ENCODE measurements around the gene IFNGR2.
"Not testable (repeated sequence)": the region's sequence is repeated elsewhere in the genome, so short reads cannot be mapped to it uniquely, and the experiment has no call there.

Gene IFNGR2

GRCh38 chr21:33380483-33380998, 22.7 kb upstream of the IFNGR2 start (continued):
- TF ChIP-seq ZNF26 (tag by site-specific recombination; IDR thresholded peaks at IDR 0.05) (no peak), MYNN (tag by site-specific recombination; IDR thresholded peaks at IDR 0.05; ENCODE audit: borderline replicate concordance) (no peak), SCRT1 (tag by site-specific recombination; IDR thresholded peaks at IDR 0.05; ENCODE audit: borderline replicate concordance) (no peak)

DNA sequence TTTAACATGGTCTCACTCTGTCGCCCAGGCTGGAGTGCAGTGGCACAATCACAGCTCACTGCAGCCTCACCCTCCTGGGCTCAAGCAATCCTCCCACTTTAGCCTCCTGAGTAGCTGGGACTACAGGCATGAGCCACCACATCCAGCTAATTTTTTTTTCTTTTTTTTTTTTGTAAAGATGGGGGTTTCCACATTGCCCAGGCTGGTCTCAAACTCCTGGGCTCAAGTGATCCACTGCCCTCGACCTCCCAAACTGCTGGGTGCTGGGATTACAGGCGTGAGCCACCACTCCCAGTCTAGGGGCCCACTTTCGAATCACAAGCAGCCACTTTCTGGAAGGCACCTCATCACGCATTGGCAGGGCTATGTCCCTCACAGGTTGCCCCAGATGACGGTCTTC, 21.8 kb upstream of the IFNGR2 start:
- not testable (repeated sequence) for H3K27ac ChIP-seq (ENCODE audit: extremely low read depth, low read depth, low read length); H3K4me1 ChIP-seq (ENCODE audit: control insufficient read depth, insufficient read depth, low read length); H3K4me3 ChIP-seq (ENCODE audit: low read depth, low read length); H3K36me3 ChIP-seq (ENCODE audit: control insufficient read depth in 2 of 2, insufficient read depth in 1 of 2, low read length in 2 of 2); H3K9me3 ChIP-seq (ENCODE audit: control insufficient read depth, insufficient read depth, low read depth, low read length)
- POLR2A ChIA-PET, result interaction anchor here (0.6 to 1.2 kb wide), 3 partner anchors 22 to 99 kb away, joined by 3 to 4 read pairs (median 3); partner anchors contain the start of gene TMEM50B
- 0 out of 2 replicates have a peak, but pooled peaks have one; percentile 58 for TF ChIP-seq ZNF362 (tag by site-specific recombination; IDR thresholded peaks at IDR 0.05)
- CTCF ChIA-PET, result interaction anchor here (1.0 kb wide), 1 partner anchor 182 kb away, joined by 3 read pairs; no protein-coding TSS in a partner anchor

GRCh38 chr21:33383056-33383888, 19.9 kb upstream of the IFNGR2 start:
- H3K4me3 ChIP-seq (ENCODE audit: low read depth, low read length), result no peak overlapping the region
- peak overlapping the region; percentile 29; the same call in 1 of the 2 replicates for H3K27ac ChIP-seq (ENCODE audit: extremely low read depth, low read depth, low read length)
- ChIA-PET POLR2A (interaction anchor here (0.6 to 1.1 kb wide), 2 partner anchors 58 to 71 kb away, joined by 3 read pairs; partner anchors contain the start of gene IFNAR1), CTCF (interaction anchor here (1.4 kb wide), 1 partner anchor 22 kb away, joined by 11 read pairs; no protein-coding TSS in a partner anchor)
- H3K36me3 ChIP-seq (ENCODE audit: control insufficient read depth in 2 of 2, insufficient read depth in 1 of 2, low read length in 2 of 2), result no peaks in the 10 kb centered on the region
- no peaks in the 10 kb centered on the region for H3K9me3 ChIP-seq (ENCODE audit: control insufficient read depth, insufficient read depth, low read depth, low read length)
- H3K4me1 ChIP-seq (ENCODE audit: control insufficient read depth, insufficient read depth, low read length), result peaks cover 9% of the 10 kb centered on the region
- no peak for TF ChIP-seq ZNF292 (tag by site-specific recombination; IDR thresholded peaks at IDR 0.05; ENCODE audit: borderline replicate concordance, low read depth)
- TF ChIP-seq ZNF366 (tag by site-specific recombination; conservative IDR thresholded peaks at IDR 0.05), result no peak
- TF ChIP-seq IKZF3 (tag by site-specific recombination; IDR thresholded peaks at IDR 0.05), result no peak
- TF ChIP-seq ZNF776 (tag by site-specific recombination; IDR thresholded peaks at IDR 0.05; ENCODE audit: borderline replicate concordance), result no peak
- no peak for TF ChIP-seq ZNF362 (tag by site-specific recombination; IDR thresholded peaks at IDR 0.05)
- no peak for TF ChIP-seq SETDB1 (IDR thresholded peaks at IDR 0.05; ENCODE audit: insufficient read length, low read length)
- no peak for TF ChIP-seq ZSCAN30 (tag by site-specific recombination; IDR thresholded peaks at IDR 0.05)
- no peak for TF ChIP-seq ZNF544 (tag by site-specific recombination; IDR thresholded peaks at IDR 0.05)
- TF ChIP-seq ZBTB48 (tag by site-specific recombination; IDR thresholded peaks at IDR 0.05), result no peak
- no peak for TF ChIP-seq BCL6B (tag by site-specific recombination; IDR thresholded peaks at IDR 0.05)
- TF ChIP-seq YY2 (tag by site-specific recombination; IDR thresholded peaks at IDR 0.05), result no peak
- TF ChIP-seq ZNF561 (tag by site-specific recombination; IDR thresholded peaks at IDR 0.05; ENCODE audit: borderline replicate concordance), result no peak
- no peak for TF ChIP-seq GFI1B (tag by site-specific recombination; IDR thresholded peaks at IDR 0.05)
- no peak for TF ChIP-seq SALL2 (tag by site-specific recombination; IDR thresholded peaks at IDR 0.05; ENCODE audit: borderline replicate concordance)
- peak; percentile 71 for TF ChIP-seq SP7 (tag by site-specific recombination; IDR thresholded peaks at IDR 0.05)
- TF ChIP-seq, protein P1, sequence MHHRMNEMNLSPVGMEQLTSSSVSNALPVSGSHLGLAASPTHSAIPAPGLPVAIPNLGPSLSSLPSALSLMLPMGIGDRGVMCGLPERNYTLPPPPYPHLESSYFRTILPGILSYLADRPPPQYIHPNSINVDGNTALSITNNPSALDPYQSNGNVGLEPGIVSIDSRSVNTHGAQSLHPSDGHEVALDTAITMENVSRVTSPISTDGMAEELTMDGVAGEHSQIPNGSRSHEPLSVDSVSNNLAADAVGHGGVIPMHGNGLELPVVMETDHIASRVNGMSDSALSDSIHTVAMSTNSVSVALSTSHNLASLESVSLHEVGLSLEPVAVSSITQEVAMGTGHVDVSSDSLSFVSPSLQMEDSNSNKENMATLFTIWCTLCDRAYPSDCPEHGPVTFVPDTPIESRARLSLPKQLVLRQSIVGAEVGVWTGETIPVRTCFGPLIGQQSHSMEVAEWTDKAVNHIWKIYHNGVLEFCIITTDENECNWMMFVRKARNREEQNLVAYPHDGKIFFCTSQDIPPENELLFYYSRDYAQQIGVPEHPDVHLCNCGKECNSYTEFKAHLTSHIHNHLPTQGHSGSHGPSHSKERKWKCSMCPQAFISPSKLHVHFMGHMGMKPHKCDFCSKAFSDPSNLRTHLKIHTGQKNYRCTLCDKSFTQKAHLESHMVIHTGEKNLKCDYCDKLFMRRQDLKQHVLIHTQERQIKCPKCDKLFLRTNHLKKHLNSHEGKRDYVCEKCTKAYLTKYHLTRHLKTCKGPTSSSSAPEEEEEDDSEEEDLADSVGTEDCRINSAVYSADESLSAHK (tag by site-specific recombination; IDR thresholded peaks at IDR 0.05), result no peak
- TF ChIP-seq ZNF610 (tag by site-specific recombination; IDR thresholded peaks at IDR 0.05; ENCODE audit: borderline replicate concordance), result no peak
